ENCODE results near the gene BPHL.
"Not testable (repeated sequence)": the region's sequence is repeated elsewhere in the genome, so short reads cannot be mapped to it uniquely, and the experiment has no call there.

DNA sequence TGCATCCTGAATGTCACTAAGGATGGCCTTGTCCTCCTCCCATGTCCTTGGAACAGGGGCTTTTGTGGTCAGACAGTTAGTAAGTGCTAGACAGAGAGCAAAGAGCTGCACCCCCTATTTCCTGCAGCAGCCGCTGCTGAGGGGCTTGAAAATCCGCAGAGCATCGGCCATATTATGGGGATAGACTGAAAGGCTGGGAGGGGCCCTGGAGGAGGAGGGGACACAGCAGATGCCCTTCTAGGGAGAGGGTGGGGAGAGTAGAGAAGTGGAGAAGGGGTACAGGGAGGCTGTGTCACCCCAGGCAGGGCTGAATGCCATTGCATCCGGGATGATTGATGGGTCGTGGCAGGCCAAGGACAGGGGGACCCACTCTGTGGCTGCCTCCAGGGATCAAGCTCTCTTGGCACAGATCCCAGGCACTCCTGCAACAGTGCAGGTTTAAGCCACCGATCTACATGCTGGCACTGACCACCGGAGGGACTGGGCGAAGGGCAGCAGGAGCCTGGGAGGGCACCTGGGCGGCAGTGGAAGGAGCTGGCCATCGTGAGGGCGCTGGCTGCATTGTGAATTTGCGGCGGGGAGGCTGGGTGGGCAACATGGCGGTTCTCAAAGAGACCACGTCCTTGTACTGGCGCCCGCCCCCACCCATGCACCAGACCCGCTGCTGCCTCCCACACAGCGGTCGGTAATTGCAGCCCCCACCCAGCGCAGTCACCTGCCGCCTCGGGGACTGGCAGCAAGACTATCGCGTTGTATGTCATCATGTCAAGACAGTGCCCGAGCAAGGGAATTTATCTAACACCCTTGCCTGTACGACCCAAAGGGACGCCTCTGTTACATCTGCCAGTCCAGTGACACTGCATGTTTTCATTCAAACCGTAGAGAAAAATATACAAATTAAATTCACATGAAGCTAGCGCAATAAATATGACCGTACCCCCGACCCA, 37.9 kb downstream of the BPHL start:
- not testable (repeated sequence) for TF ChIP-seq POLR2AphosphoS5, CTCF (IDR thresholded peaks at IDR 0.05)

Measured in prostate gland (tissue), 2 donors.